CD4-positive, alpha-beta T cell treated with Interleukin-21 for 1 hour (primary cell): Measurements from ENCODE around the gene BICDL2.

ENCODE experiments used
- DNase-seq: peaks from one replicate; pipeline ENCODE4 v3.0.0-alpha.2; 2020

BICDL2 gene

GRCh38 chr16:3007059-3007956, 29.4 kb downstream of the BICDL2 start:
- DNase-seq = no peak

- DNase-seq = no peak
Observed at GRCh38 chr16:3004781-3005284, 31.9 kb downstream of the BICDL2 start.

- DNase-seq = no peak
Observed at GRCh38 chr16:3004319-3004718, 32.4 kb downstream of the BICDL2 start.

GRCh38 chr16:3003582-3004270, 33.0 kb downstream of the BICDL2 start:
- peak; percentile 99 for DNase-seq

- no peak for DNase-seq
Observed at GRCh38 chr16:3001316-3001715, 35.4 kb downstream of the BICDL2 start.

- DNase-seq = no peak
Observed at GRCh38 chr16:3000540-3000939, 36.2 kb downstream of the BICDL2 start.

GRCh38 chr16:2999929-3000328, 36.8 kb downstream of the BICDL2 start:
- DNase-seq = no peak

- DNase-seq = no peak
Observed at GRCh38 chr16:2996298-2996697, 40.4 kb downstream of the BICDL2 start.

GRCh38 chr16:2992383-2993081, 44.2 kb downstream of the BICDL2 start:
- no peak for DNase-seq

GRCh38 chr16:2991566-2992261, 45.0 kb downstream of the BICDL2 start:
- DNase-seq = no peak

- no peak for DNase-seq
Observed at GRCh38 chr16:2990891-2991290, 45.9 kb downstream of the BICDL2 start.

GRCh38 chr16:2988590-2989099, 48.1 kb downstream of the BICDL2 start:
- no peak for DNase-seq

- DNase-seq = no peak
Observed at GRCh38 chr16:2987833-2988232, 48.9 kb downstream of the BICDL2 start.

- DNase-seq = no peak
Observed at GRCh38 chr16:2987286-2987685, 49.5 kb downstream of the BICDL2 start.

GRCh38 chr16:2986623-2987188, 50.0 kb downstream of the BICDL2 start:
- DNase-seq = no peak

GRCh38 chr16:2985893-2986355, 50.8 kb downstream of the BICDL2 start:
- DNase-seq = no peak

- DNase-seq = no peak
Observed at GRCh38 chr16:2985462-2985861, 51.3 kb downstream of the BICDL2 start.

- DNase-seq = peak; percentile 69
Observed at GRCh38 chr16:2983706-2984136, 53.0 kb downstream of the BICDL2 start.

- DNase-seq = no peak
Observed at GRCh38 chr16:2982402-2982801, 54.3 kb downstream of the BICDL2 start.

- DNase-seq = no peak
Observed at GRCh38 chr16:2981899-2982250, 54.9 kb downstream of the BICDL2 start.

- DNase-seq = no peak
Observed at GRCh38 chr16:2981177-2981898, 55.4 kb downstream of the BICDL2 start.
